HG02610 (cell line): ENCODE data around the gene DGKE.

Experiments used
- ATAC-seq: cut with Tn5 transposase; IDR thresholded peaks from one replicate; pipeline ENCODE4 v1.9.1; 2021; ENCODE audit warnings: mild to moderate bottlenecking, moderate library complexity; ENCODE audit not compliant: unreplicated experiment

The DGKE gene

DNA sequence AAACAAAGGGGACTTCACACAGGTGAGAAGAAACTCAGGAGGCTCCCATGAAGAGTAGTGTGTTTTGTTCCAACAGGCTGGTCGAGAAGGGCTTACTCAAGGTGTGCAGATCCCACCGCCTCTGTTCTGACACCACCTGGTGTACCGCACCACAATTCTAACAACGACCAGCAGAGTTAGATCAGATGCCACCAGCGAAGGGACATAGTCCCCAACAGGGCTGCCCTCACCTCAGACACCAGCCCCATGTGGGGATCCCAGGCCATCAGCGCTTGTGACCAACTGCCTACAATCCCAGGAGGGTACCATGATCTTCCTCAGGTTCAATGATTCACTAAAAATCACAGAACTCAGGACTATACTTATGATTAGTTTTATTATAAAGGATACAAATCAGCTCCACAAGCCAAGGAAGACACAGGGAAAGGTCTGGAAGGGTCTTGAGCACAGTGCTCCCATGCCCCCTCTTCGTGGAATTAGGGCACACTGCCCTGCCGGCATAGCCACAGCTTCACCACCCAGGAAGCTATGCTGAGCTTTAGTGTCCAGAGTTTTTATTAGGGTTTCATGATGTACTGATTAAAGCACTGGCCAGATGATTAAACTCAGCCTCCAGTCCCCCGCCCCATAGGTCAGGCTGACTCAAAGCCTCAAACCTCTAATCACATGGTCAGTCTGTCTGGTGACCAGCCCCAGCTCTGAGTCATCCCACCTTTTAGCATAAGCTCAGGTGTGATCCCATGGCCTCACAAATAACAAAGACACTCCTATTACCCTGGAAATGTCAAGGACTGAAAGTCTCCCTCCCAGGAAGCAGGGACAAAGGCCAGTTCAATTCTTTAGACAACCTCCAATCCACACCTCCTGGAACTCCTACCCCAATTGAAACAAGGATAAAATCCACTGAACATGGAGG, 53.9 kb downstream of the DGKE start:
- no peak for ATAC-seq

DNA sequence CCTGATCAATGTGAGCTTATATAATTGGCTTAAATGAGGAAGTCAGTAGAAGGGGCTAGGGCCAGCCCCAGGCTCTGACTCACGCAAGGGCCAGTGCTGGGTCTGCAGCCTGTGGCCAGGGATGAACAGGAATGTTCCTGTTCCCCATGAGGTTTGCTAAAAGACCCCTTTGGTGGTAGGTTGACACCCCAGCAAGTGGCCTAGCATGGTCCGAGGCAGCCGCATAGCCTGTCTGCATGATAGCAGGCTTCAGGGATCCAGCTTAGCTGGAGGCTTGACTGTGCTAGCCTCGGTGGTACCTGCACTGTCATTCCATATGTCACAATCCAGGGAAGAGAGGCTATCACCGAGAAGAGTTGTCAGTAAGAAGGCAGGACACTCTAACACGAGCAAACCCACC, 56.4 kb downstream of the DGKE start:
- no peak for ATAC-seq

DNA sequence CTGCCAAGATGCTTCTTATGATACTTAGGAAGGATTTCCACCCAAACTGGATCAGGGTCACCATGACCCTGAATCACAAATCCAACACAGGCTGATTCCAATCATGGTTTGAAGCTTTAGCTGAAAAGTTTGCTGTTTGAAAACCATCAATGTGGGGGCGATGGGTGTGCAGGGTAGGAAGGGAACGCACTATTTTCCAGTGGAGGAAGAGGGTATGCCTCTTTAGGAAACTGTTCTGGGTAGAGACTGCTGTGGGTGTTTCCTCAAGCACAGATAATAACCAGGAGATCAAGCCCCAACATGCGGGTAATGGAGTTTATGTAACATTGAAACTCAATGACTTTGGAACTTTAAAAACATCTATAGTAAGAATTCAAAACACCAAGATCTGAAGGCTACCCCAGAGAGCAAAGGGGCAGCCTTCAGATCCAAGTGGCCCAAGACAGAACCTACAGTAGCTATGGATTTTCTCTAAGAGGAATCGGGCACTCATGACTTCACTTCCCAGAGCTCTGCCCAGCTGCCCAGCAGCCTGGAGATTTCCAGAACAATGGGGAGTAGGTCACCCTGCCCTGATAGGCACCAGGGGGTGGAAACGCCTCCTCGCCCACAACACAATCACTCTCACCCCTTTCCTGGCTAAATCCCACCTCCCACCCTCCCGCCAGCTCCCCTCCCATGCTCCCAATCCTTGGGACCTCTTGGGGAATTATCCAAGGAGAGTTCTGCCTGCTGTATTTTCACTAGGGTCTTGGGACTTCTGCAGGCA, 57.1 kb downstream of the DGKE start:
- no peak for ATAC-seq

- ATAC-seq: no peak
Observed at GRCh38 chr17:56891751-56892150, 57.8 kb downstream of the DGKE start.

GRCh38 chr17:56892333-56892732, 58.4 kb downstream of the DGKE start:
- no peak for ATAC-seq

DNA sequence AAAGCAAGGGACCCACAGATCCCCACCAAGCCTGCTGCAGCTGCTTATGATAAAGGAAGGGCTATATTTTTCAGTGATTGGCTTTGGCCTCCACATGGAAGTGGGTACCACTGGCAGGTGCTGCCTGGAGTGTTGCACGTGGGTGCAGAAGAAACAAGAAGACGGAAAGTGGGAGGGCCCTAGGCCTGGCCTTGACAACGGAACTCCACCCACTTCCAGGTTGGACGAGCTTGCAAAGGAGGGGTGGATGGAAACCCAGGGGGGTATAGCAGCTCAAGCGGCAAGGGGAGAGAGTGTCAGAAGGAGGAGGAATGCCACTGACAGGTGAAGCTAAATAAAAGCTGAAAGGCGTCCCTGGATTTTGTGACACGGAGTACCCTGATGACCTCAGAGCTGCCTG, 59.6 kb downstream of the DGKE start:
- ATAC-seq: no peak

DNA sequence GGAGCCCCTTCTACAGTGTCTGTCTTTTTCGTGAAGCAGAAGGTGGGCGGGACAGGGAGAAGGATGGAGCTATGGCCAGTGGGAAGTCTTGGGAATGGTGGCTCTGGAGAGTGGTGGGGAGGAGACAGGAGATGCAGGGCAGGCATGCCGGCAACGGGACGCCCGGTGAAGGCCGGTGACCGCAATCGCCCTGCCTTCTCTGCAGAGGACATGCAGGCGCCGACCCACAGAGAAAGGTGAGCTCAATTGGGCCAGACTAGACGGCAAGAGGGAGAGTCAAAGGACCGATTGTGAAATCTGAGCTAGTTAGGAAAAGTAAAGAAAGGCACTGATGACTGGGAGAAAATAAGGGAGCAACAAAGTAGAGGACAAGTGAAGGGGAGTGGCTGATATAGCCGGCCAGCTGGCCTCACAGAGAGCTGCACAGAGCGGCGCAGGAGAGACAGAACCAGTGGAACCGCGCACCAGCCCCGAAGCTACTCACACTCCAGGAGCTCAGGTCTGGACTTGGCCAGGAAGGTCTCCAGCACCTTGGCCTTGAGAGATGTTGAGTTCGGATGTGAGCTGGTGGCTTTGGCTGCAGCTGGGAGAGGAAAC, 61.0 kb downstream of the DGKE start:
- no peak for ATAC-seq

DNA sequence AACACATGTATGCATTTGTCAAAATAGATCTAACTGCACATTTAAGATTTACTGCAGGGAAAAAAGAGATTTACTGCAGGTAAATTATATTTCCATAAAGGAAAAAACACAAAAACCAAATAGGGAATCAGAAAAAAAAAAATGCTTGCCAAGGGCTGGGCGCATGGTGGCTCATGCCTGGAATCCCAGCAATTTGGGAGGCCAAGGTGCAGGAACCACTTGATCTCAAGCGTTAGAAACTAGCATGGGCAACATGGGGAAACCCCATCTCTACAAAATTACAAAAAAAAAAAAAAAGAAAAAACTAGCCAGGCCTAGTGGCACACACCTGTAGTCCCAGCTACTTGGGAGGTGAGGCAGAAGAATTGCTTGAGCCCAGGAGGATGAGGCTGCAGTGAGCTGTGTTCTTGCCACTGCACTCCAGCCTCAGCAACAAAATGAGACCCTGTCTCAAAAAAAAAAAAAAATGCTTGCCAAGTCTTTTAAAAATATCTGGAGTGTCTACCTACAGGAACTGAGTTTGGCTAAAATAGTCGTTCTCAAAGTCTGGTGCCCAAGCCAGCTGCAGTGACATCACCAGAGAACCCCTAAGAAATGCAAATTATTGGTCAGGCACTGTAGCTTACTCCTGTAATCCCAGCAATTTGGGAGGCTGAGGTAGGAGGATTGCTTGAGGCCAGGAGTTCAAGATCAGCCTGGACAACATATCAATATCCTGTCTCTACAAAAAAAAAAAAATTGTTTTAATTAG, 62.4 kb downstream of the DGKE start:
- ATAC-seq: no peak

GRCh38 chr17:56896968-56897359, 63.0 kb downstream of the DGKE start:
- no peak for ATAC-seq

- peak; percentile 59 for ATAC-seq
Observed at GRCh38 chr17:56897646-56898424, 63.9 kb downstream of the DGKE start.

DNA sequence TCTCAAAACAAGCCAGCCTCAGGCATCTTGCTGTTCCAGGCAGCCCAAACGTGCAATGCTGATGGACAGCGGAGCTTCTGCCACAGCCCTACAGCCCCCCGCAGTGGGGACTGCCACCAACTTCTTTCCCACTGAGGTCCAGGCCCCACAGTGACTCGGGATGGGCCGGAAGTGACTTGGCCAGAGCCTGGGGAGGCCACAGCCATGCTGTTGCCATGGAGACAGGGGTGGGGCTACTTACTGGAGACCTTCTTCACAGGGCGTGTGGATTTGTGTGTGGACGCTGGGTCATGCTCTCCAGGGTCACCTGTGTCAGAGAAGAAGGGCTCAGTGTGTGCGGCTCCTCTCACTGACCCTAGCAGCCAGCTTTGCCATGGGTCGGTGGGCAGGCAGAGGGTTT, 64.9 kb downstream of the DGKE start:
- ATAC-seq: no peak

DNA sequence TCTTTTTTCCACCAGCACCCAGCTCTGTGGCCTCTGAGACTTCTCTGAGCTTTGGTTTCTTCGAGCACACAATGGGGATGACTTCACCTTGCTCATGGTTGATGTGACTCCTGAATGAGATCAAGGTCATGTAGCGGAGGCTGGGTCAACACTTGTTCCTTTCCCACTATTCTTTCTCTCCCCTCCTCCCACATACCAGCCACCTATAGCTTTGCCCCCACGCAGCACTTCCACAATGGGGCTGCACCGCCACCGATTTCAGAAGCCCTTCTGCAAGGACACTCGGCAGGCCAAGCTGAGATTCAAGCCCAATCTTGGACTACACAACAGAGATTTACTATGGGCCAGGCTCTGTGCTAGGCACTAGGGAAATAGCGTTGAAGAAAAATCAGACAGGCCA, 65.5 kb downstream of the DGKE start:
- no peak for ATAC-seq

DNA sequence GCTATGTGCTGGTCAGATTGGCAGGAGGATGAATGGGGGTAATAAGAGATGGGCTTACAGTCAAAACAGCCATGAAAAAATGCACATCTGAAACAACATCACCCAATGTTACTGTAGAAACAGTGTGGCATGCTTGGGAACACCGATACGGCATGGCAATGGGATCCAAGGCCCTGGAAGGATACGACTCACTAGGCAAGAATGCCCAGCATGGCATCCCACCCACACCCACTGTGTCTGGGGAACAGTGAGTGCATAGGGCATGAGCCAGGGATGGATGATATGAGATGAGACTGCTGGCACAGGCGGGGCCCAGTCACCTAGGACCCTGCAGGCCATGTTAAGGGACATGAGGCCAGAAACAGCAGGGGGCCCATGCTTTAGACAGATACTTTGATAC, 68.4 kb downstream of the DGKE start:
- ATAC-seq: no peak

- no peak for ATAC-seq
Observed at GRCh38 chr17:56903560-56903959, 69.6 kb downstream of the DGKE start.

GRCh38 chr17:56908001-56908542, 74.1 kb downstream of the DGKE start:
- peak; percentile 91 for ATAC-seq

DNA sequence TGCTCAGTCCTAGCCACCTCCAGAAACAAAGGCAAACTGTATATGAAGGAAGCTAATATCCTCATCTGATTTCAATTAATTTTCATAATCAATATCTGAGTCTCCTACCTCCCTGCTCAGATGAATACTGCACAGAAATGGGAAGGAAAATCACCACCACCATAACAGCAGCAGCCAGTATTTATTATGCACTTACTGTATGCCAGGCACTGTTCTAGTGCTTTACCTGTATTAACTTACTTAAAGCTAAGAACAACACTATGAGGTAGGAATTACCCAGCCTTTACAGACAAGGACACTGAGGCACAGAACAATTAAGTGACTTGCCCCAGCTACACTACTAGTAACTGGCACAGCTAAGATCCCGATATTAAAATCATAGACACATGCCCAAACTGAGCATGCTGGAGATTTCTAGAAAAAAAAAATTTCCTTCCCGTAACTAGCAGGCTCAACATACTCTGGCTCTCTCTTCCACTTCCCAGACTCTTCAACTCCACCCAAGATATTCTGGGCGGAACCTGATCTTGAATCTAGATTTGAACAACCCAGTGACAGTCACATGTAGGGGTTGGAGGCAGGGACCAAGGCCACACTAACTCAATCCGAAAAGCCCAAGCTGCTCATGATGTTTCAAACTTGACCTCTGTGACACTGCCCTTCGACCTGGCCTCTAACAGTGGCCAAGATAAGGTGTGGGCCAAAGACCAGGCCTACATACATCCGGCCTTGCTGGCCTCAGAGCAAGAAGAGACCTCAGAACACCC, 76.0 kb downstream of the DGKE start:
- ATAC-seq: no peak

- ATAC-seq: no peak
Observed at GRCh38 chr17:56910509-56911235, 76.7 kb downstream of the DGKE start.
